Activated CD4-positive, alpha-beta T cell treated with anti-CD3 and anti-CD28 coated beads for 24 hours (primary cell): ENCODE measurements around the gene EYS.
"Not testable (repeated sequence)": the region's sequence is repeated elsewhere in the genome, so short reads cannot be mapped to it uniquely, and the experiment has no call there.

ENCODE experiments used
- DNase-seq, 2 donors: peaks; one replicate each; pipeline ENCODE4 v3.0.0-alpha.2; 2020; ENCODE audit warnings: low read depth in 2 of 2

EYS gene

DNA sequence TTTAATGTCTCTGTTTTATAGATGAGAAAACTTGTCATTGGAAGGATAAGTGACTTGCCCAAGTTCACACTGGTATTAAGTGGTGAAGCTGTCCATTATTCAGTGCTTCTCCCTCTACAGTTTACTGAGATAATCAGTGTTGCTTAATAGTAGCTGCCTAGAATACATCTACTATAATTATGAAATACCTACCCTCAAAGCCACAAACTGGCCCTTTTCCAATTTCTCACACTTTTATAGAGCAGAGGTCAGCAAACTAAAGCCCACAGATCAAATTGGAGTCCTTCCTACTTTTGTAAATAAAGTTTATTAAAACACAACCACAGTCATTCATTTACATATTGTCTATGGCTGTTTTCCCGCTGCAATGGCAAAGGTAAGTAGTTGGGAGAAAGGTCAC is 73.5 kb downstream of the EYS start:
- no peak for DNase-seq

DNA sequence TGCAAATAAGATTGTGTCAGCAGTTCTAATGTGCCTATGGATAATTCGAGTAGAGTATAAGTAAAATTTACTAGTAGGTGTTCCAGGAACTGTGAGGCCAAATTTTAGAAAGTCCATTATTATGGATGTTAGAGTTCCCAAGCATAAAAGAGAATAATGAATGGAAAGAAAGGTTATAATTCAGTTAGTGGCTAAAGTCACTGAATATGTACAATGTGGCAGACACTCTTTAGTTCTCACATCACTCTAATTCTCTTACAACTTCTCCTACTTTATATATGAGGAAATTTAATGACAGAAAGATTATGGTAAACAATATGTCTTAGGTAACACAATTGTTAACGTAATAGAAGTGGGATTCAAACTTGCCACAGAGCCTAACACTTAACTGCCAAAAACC is 75.3 kb downstream of the EYS start:
- no peak for DNase-seq

DNA sequence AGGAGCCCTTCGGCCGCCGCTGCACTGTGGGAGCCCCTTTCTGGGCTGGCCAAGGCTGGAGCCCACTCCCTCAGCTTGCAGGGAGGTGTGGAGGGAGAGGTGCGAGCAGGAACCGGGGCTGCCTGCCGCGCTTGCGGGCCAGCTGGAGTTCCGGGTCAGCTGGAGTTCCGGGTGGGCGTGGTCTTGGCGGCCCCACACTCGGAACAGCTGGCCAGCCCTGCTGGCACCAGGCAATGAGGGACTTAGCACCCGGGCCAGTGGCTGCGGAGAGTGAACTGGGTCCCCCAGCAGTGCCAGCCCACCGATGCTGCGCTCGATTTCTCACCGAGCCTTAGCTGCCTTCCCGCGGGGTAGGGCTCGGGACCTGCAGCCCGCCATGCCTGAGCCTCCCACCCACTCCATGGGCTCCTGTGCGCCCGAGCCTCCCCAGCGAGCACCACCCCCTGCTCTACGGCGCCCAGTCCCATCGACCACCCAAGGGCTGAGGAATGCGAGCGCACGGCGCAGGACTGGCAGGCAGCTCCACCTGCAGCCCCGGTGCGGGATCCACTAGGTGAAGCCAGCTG is 79.5 kb downstream of the EYS start:
- DNase-seq: not testable (repeated sequence)

DNA sequence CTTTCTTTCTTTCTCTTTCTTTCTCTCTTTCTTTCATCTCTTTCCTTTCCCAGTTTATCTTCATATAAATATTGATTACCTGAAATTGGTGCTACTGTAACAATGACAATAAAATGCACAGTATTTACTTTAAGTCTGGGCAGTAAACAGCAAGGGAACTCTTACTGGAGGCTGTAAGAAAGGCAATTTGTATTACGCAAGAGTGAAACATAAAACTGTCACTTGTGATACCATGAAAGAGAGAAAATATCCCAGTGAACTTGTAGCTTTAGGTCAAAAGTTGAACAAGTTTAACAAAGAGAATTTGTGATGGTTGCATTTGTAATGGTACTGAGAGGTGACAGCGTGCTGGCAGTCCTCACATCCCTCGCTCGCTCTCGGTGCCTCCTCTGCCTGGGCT is 80.0 kb downstream of the EYS start:
- DNase-seq: no peak

DNA sequence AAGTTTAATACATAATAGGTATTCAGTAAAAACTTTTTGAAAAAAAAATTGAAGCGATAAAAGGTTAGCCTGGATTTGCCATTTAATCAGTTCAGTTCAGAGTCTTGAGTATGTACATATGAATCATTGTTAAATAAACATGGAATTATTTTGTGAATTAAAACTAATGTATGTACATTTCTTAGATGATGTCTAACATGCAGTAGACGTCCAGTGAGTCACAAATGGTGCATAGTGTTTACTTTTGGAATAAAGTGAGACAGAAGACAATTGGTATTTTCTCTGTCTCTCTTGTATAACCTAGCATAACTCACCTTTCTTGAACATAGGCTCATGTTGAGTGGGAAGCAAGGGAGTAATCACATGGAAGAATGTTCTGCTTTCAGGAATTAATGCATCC is 83.5 kb downstream of the EYS start:
- no peak for DNase-seq

DNA sequence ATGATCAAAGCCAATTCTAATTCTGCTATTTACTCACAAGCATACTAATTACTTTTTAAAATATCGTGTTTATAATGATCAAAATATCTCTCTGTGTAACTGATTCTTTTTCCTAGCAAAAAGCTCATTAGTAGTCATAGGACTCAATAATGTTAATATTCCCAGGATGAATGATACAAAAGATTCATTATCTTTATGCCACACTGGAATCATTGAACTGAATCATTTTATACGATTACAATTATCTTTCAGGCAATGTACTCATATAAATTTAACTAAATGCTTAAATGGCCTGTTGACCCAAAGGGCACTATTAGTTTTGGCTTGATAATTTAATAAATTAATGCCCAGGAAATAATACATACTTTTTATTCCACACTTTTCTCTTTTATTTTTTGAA is 96.3 kb downstream of the EYS start:
- no peak for DNase-seq

DNA sequence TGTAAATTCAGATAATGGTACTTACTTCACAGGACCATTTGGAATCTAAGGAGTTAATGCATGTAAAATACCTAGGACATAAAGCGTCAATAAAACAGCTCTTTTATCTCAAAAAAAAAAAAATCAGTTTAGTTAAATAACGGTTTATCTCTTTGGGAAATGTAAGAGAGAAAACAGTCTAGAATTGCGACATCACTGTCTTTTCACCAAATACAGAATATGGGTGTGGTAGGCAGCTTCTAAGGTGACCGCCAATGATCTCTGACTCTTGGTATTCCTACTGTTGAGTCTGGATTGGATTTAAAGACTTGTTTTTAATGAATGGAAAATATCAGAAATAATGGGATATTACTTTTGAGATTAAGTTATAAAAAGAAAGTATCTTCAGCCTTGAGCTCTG is 111.5 kb downstream of the EYS start:
- DNase-seq: no peak

DNA sequence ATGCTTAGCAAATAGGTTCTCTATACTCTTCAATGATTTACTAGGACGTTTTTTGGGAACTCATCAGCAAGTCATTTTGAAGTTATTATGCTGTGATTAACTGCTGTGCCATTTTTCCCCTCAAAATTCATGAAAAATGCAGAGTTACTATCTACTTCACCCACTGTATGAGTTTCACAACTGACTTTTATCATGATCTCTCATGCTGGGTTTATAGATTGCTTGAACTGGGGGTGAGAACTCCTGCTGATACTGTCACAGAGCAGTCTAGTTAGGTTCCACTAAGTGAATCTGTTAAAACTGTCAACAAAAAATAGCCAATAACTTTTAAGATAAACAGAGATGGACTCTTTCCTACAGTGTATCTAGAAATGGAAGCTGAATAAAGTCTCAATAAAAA is 136.7 kb downstream of the EYS start:
- no peak for DNase-seq

DNA sequence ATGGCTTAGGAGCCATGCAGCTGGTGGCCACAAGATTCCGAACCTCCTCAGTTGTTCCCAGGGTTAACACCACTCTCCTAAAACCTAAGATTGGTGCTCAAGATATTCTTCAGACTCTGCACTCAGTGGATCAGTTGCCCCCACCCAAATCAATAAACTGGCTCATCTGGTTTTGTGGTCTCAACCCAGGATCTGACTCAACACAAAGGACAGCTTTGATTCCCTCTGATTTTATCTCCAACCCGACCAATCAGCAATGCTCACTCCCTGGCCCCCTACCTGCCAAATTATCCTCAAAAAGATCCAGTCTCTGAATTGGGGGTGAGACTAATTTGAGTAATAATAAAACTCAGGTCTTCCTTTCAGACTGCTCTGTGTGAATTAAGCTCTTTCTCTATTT is 137.5 kb downstream of the EYS start:
- no peak for DNase-seq

DNA sequence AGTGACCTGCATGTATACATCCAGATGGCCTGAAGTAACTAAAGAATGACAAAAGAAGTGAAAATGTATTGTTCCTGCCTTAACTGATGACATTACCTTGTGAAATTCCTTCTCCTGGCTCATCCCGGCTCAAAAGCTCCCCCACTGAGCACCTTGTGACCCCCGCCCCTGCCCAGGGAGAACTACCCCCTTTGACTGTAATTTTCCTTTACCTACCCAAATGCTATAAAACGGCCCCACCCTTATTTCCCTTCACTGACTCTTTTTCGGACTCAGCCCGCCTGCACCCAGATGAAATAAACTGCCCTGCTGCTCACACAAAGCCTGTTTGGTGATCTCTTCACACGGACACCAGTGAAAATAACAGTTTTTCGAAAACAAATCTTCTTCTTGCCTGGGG is 138.0 kb downstream of the EYS start:
- not testable (repeated sequence) for DNase-seq

DNA sequence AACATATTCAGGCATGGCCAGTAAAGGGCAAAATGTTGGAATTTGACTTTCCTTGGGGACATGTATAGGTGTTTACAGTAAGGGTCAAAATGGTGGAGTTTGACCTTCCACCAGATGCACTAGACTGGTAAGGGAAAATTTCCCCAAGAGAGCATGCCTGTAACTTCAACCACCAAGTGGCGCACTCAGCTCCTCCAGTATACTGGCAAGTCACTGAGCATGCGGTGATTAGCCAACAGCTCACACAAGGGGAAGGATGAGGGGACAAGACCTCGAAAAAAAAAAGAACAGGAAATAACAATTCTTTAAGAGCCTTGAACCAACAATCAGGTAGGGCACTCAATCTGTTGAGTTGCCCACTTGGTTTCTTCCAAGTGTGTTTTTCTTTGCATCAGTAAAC is 140.9 kb downstream of the EYS start:
- no peak for DNase-seq

DNA sequence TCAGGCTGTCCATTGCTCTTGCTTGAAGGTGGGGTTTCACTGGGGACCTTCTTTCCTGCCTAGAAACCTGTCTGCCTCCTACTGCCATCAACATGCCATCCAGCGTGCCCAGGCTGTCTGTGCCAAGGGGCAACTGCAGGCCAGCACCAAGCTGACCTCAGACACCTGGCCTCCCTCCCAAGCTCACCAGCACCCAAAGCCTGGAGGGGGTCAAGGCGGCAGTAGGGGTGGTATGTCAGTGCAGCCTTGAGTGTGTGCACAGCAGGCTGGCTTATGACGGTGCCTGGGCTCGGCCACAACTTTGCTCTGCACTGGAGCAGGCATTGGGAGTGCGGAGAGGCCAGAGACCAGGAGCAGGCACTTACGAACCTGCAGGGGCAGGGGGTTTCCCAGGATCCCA is 149.0 kb downstream of the EYS start:
- DNase-seq: no peak

DNA sequence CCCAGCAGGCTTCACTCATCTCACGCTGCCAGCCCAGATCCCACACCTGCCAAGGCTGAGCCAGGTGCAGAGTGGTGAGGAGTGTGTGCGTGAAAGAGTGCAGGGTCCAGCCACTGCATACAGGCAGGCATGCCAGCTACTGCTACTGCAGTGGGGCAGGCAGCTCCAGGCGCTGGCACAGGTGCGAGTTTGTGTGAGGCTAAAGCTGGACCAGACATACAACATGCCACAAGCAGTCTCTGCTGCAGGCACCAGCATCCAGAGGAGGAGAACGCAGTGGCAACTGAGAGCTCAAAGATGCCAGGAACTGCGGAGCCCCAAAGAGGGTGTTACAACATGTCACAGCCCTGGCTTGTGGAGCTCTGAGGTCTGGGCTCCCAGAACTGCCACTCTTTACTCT is 149.8 kb downstream of the EYS start:
- DNase-seq: no peak

DNA sequence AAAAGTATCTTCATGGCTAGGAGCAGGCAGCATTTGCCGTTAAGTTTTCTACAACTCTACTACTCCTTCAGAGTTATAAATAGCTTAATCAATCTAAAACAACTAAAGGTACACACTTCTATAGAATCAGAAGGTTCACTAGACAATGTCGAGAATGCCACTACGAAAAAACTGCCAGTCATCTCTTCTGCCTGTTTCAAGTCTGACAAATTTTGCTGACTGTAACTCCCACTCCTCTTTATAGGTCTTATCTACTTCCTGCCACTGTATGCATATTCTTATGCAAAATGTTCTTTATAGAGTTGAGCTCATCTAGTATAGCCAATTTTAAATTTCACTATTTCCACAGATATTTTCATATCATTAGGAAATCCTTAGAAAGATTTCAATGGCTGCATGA is 160.1 kb downstream of the EYS start:
- no peak for DNase-seq

DNA sequence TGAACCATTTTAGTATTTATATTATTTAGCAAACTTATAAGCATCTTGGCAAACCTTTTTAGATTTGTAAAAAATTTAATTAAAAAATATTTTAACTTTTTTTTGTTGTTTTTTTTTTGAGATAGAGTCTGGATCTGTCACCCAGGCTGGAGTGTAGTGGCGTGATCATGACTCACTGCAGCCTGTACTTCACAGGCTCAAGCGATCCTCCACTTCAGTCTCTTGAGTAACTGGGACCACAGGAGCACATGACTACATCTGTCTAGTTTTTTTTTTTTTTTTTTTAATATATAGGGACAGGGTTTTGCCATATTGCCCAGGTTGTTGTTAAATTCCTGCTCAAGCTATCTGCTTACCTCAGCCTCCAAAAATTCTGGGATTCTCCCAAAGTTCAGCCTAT is 161.1 kb downstream of the EYS start:
- DNase-seq: no peak

DNA sequence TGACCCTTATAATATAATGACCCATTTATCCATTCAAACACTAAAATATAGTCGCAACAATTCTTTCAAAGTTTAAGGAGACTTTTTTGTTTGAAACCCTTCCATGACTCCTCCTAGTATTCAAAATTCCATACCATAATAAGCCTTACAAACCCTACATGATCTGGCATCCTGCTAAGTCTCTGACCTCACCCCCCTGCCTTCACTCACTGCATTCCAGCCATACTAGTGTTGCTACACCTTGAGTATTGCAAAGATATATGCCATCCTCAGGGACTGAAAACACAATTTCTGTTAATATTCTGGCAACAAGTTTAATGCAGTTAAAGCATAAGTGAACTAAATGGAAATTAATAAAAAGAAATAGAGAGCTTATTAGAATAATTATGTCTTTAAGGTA is 168.4 kb downstream of the EYS start:
- no peak for DNase-seq

DNA sequence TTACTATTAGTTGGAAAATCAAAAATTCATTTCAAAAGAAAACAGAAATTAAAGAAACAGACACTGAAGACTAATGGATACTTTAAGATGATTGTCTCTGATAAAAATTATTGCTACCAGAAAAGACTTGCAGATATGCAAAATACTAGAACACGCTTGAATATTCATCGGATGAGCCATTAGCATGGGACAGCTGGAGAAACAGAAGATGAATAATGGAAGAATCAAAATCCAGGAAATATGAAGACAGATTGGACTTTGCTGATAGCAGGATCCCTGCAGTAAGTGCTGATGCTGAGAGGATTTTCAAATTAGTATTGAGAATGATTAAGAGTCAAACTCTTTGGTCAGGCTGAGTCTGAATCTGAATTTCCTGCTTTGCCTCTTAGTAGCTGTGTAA is 169.4 kb downstream of the EYS start:
- no peak for DNase-seq

DNA sequence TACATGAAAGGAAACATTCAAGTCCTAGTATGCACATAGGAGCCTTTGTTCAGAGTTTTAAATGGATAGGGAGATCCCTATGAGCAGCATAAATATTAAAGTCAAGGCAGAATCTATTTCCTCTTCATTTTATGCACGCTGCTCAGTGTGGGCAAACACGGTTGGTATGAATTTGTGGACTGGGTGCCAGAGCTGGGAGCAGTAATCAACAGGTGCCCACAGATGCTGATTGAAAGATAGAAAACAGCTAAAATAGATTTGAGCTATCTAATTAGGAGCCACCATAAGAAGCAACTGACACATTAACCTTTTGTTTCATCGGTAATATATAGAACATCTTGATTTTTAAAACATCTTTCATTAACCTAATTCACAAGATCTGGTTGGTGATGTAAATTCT is 175.5 kb downstream of the EYS start:
- no peak for DNase-seq

DNA sequence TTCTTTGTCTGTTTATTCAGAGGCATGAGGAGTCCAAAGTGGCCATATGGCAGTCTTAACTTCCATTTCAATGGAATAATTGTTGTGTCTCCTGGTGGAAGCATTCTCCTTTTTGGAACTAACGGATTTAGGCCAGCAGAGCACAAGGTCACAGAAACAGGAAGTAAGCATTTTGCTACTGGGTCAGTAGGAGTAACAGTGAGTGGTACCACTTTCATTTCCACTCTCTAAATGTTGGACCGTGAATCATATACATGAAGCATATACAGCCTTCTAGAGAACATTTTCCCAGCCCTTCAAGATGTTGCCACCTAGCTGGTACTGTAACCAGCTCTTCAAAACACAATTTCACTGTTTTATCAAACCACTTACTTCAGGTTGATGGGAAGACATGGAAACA is 182.8 kb downstream of the EYS start:
- no peak for DNase-seq

DNA sequence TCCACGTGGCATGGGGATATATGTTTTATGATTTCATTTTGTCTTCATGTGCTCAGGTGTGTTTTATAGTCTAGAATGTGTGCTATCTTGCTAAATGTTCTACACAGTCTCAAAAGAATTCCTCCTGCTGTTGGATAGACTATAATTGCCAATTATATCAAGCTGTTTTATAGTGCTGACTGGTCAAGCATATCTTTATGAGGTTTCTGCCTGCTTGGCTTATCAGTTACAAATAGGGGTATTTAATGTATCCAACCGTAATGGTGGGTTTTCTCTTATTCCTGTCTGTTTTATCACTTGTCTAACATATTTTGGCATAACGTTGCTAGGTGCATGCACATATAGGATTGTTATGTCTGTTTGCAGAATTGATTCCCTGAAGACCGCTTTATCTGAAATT is 201.3 kb downstream of the EYS start:
- no peak for DNase-seq

DNA sequence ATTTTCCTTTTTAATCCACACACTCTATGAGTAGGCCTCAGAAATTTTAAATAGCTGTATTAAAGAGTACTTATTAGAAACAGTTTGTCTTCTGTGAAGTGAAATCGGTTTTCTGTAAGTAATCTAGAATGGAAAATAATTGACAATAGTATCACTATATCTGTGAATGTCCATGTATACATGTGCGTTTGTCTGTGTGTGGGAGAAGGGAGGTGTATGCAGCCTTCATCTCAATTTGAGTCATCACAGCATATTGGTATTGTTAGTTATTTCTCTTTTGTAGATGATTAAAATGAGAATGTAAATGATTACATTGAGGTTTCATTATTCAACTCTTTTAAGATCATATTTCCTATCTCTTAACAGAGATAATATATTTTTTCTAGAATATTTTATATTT is 206.0 kb downstream of the EYS start:
- no peak for DNase-seq

DNA sequence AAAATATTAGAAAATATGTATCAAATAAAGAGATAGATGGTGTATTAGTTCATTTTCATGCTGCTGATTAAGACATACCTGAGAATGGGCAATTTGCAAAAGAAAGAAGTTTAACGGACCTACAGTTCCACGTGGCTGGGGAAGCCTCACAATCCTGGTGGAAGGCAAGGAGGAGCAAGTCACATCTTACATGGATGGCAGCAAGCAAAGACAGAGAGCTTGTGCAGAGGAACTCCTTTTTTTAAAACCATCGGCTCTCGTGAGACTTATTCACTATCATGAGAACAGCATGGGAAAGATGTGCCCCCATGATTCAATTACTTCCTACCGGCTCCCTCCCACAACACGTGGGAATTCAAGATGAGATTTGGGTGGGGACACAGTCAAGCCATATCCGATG is 223.4 kb downstream of the EYS start:
- DNase-seq: not testable (repeated sequence)

DNA sequence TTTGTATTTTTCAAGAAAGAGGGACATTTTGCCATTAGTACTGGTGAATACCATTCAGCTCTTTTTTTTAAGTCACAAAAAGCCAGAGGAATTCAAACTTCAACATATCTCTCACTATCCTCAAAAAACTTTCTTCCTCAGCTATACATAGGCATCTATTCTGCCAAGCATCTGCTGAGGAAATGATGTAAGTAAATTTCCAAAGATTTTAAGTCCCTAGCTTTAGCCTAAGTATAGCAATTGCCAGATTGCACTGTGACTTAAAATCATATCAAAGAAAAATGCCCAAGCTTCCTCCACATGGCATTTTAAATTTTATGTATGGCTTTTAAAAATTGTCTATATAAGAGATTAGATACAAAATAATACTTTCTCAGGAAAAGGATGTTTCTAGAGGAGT is 237.4 kb downstream of the EYS start:
- no peak for DNase-seq

DNA sequence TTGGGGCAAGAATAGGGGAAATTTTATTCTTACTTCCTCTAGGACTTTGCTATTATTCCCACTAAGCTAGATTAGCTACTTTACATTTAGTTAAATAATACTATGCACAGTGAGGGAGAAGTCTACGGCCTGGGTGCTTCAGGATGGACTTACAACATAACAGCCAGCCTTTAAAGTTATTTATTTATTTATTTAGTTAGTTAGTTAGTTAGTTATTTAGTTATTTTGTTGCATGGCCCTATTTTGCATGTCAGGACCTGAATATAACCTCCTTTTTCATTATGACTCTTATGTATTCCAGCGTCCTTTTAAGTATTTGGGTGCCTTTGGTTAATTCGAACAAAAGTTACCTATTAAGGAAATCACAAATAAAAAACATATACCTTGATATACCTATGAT is 238.7 kb downstream of the EYS start:
- no peak for DNase-seq

DNA sequence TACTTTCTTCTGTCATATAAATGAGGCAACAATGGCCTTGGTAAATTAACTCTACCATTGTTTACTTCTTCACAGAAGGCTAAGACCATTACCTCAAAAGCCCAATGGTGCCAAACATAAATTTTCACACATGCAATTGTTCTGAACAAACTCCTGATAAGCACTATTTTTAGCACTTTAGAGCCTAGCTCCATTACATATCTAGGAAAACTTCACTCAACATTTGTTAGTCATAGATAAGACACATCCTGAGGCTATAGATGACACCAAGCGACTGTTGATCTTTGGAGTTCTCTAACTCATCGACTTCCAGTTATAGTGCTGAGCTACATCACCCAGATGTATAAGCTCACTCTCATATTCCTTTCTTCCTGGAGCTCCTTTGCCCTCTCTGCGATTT is 245.9 kb downstream of the EYS start:
- DNase-seq: no peak
